ENCODE data around the gene MMP3.

Gene MMP3

DNA sequence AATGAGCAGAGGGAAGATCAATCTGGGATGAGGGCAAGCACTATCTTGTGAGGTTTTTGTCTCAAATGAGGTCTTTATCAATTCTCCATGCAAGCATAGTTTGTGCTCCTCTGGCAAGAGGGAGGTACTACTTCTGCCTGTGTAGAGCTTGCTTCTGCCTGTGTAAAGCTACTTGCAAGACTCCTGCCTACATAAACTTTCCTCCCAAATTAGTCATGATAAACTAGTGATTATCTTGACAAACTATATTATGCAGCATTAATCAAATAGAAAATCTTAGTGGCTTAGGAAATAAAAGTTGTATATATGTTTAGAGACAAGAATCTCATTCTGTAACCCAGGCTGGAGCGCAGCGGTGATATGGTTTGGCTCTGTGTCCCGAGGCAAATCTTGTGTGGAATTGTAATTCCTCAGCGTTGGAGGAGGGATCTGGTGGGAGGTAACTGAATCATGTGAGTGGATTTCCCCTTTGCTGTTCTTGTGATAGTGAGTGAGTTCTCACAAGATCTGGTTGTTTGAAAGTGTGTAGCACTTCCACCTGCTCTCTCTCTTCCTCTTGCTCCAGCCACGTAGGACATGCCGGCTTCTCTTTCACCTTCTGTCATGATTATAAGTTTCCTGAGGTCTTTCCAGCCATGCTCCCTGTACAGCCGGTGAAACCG is 54.9 kb downstream of the MMP3 start:
- DNase-seq = no peak
